ENCODE results near the gene NOTCH1.

NOTCH1 gene

GRCh38 chr9:136545965-136546696, at the start of gene NOTCH1:
TSS of gene NOTCH1 (minus strand) at chr9:136546048. CDS start at chr9:136545786, 262 bp downstream.
- Mint-ChIP-seq H3K9me3 (no peaks in the 10 kb centered on the region), H3K4me3 (peak within 1 kb of the TSS; percentile 93), H3K36me3 (no peaks in the 10 kb centered on the region), H3K27ac (peak within 1 kb of the TSS; percentile 81), H3K4me1 (peaks cover 65% of the 10 kb centered on the region), H3K27me3 (no peaks in the 10 kb centered on the region)
- ATAC-seq: peak; percentile 88

GRCh38 chr9:136594492-136594891, 48.6 kb upstream of the NOTCH1 start:
- H3K27ac Mint-ChIP-seq: no peak overlapping the region

GRCh38 chr9:136593581-136593980, 47.7 kb upstream of the NOTCH1 start:
- Mint-ChIP-seq H3K27me3 (peaks cover 77% of the 10 kb centered on the region), H3K4me3 (no peak overlapping the region)

More at GRCh38 chr9:136594492-136594891, 48.6 kb upstream of the NOTCH1 start:
- no peaks in the 10 kb centered on the region for H3K36me3 Mint-ChIP-seq
- H3K27me3 Mint-ChIP-seq: peaks cover 76% of the 10 kb centered on the region
- ATAC-seq: no peak
- H3K9me3 Mint-ChIP-seq: no peaks in the 10 kb centered on the region
- no peaks in the 10 kb centered on the region for H3K4me1 Mint-ChIP-seq
- H3K4me3 Mint-ChIP-seq: no peak overlapping the region

GRCh38 chr9:136592666-136593065, 46.8 kb upstream of the NOTCH1 start:
- H3K27ac Mint-ChIP-seq: no peak overlapping the region
- no peaks in the 10 kb centered on the region for H3K36me3 Mint-ChIP-seq
- H3K4me3 Mint-ChIP-seq: no peak overlapping the region
- H3K27me3 Mint-ChIP-seq: peaks cover 77% of the 10 kb centered on the region
- H3K4me1 Mint-ChIP-seq: peaks cover 14% of the 10 kb centered on the region
- H3K9me3 Mint-ChIP-seq: no peaks in the 10 kb centered on the region
- no peak for ATAC-seq

More at GRCh38 chr9:136593581-136593980, 47.7 kb upstream of the NOTCH1 start:
- Mint-ChIP-seq H3K27ac (no peak overlapping the region), H3K36me3 (no peaks in the 10 kb centered on the region), H3K9me3 (no peaks in the 10 kb centered on the region), H3K4me1 (peaks cover 7% of the 10 kb centered on the region)
- ATAC-seq: no peak

- peaks cover 21% of the 10 kb centered on the region for H3K4me1 Mint-ChIP-seq
- no peak overlapping the region for H3K4me3 Mint-ChIP-seq
- peaks cover 71% of the 10 kb centered on the region for H3K27me3 Mint-ChIP-seq
- no peaks in the 10 kb centered on the region for H3K9me3 Mint-ChIP-seq
- H3K27ac Mint-ChIP-seq: no peak overlapping the region
- no peak for ATAC-seq
- no peaks in the 10 kb centered on the region for H3K36me3 Mint-ChIP-seq
Measured at GRCh38 chr9:136590821-136591752, 45.2 kb upstream of the NOTCH1 start.

GRCh38 chr9:136589766-136590763, 44.2 kb upstream of the NOTCH1 start:
- H3K27ac Mint-ChIP-seq: no peak overlapping the region
- H3K36me3 Mint-ChIP-seq: no peaks in the 10 kb centered on the region
- H3K4me3 Mint-ChIP-seq: no peak overlapping the region
- H3K27me3 Mint-ChIP-seq: peaks cover 71% of the 10 kb centered on the region
- peaks cover 21% of the 10 kb centered on the region for H3K4me1 Mint-ChIP-seq
- ATAC-seq: no peak
- no peaks in the 10 kb centered on the region for H3K9me3 Mint-ChIP-seq

GRCh38 chr9:136588663-136589464, 43.0 kb upstream of the NOTCH1 start:
- H3K4me3 Mint-ChIP-seq: no peak overlapping the region
- peak; percentile 3 for ATAC-seq
- no peaks in the 10 kb centered on the region for H3K36me3 Mint-ChIP-seq
- peaks cover 62% of the 10 kb centered on the region for H3K27me3 Mint-ChIP-seq
- H3K4me1 Mint-ChIP-seq: peaks cover 21% of the 10 kb centered on the region
- H3K27ac Mint-ChIP-seq: peak overlapping the region; percentile 36
- no peaks in the 10 kb centered on the region for H3K9me3 Mint-ChIP-seq

GRCh38 chr9:136587944-136588662, 42.3 kb upstream of the NOTCH1 start:
- H3K4me3 Mint-ChIP-seq: no peak overlapping the region
- ATAC-seq: no peak
- peak overlapping the region; percentile 36 for H3K27ac Mint-ChIP-seq
- peaks cover 54% of the 10 kb centered on the region for H3K27me3 Mint-ChIP-seq
- no peaks in the 10 kb centered on the region for H3K9me3 Mint-ChIP-seq
- peaks cover 21% of the 10 kb centered on the region for H3K4me1 Mint-ChIP-seq
- no peaks in the 10 kb centered on the region for H3K36me3 Mint-ChIP-seq

- Mint-ChIP-seq H3K4me1 (peaks cover 21% of the 10 kb centered on the region), H3K36me3 (no peaks in the 10 kb centered on the region), H3K4me3 (no peak overlapping the region), H3K27me3 (peaks cover 54% of the 10 kb centered on the region), H3K27ac (no peak overlapping the region), H3K9me3 (no peaks in the 10 kb centered on the region)
- ATAC-seq: no peak
Measured at GRCh38 chr9:136587145-136587943, 41.5 kb upstream of the NOTCH1 start.

GRCh38 chr9:136586391-136586953, 40.6 kb upstream of the NOTCH1 start:
- ATAC-seq: no peak
- Mint-ChIP-seq H3K27me3 (peaks cover 54% of the 10 kb centered on the region), H3K9me3 (no peaks in the 10 kb centered on the region), H3K36me3 (no peaks in the 10 kb centered on the region), H3K4me3 (no peak overlapping the region), H3K27ac (no peak overlapping the region), H3K4me1 (peaks cover 21% of the 10 kb centered on the region)

GRCh38 chr9:136585531-136586120, 39.8 kb upstream of the NOTCH1 start:
- Mint-ChIP-seq H3K4me1 (peaks cover 21% of the 10 kb centered on the region), H3K27me3 (peaks cover 51% of the 10 kb centered on the region), H3K36me3 (no peaks in the 10 kb centered on the region), H3K4me3 (no peak overlapping the region), H3K27ac (no peak overlapping the region), H3K9me3 (no peaks in the 10 kb centered on the region)
- no peak for ATAC-seq

GRCh38 chr9:136584934-136585333, 39.1 kb upstream of the NOTCH1 start:
- Mint-ChIP-seq H3K9me3 (peaks cover under 1% of the 10 kb centered on the region), H3K27ac (no peak overlapping the region), H3K36me3 (no peaks in the 10 kb centered on the region), H3K4me3 (no peak overlapping the region), H3K4me1 (peaks cover 23% of the 10 kb centered on the region), H3K27me3 (peaks cover 47% of the 10 kb centered on the region)
- no peak for ATAC-seq
